GM13976 (cell line): ENCODE data around the gene ZBTB47.

Experiments
- DNase-seq: peaks from one replicate; pipeline ENCODE4 v3.0.0; 2012; ENCODE audit warnings: low spot score
- CTCF ChIP-seq: IDR thresholded peaks from 2 replicates; pipeline ENCODE4 v1.5.1; 2012; ENCODE audit warnings: borderline replicate concordance, mild to moderate bottlenecking; ENCODE audit not compliant: insufficient read depth; ENCODE audit errors: extremely low read depth, missing control alignments, control extremely low read depth
- in situ Hi-C: fragments of 300-500 bp; cut with MboI; formaldehyde crosslinking; loops from one replicate; pipeline ENCODE4 v1.12.0; 2022; ENCODE audit warnings: low sequenced_read_pairs, mixed read lengths, inconsistent platforms; ENCODE audit not compliant: unreplicated experiment

ZBTB47 gene

GRCh38 chr3:42705962-42706585 is 52.6 kb downstream of the ZBTB47 start:
- in situ Hi-C loops = no loop called here
- DNase-seq = no peak
- no peak for TF ChIP-seq CTCF

GRCh38 chr3:42706721-42707619 is 53.5 kb downstream of the ZBTB47 start:
- in situ Hi-C loops = no loop called here
- no peak for TF ChIP-seq CTCF
- DNase-seq = no peak

DNA sequence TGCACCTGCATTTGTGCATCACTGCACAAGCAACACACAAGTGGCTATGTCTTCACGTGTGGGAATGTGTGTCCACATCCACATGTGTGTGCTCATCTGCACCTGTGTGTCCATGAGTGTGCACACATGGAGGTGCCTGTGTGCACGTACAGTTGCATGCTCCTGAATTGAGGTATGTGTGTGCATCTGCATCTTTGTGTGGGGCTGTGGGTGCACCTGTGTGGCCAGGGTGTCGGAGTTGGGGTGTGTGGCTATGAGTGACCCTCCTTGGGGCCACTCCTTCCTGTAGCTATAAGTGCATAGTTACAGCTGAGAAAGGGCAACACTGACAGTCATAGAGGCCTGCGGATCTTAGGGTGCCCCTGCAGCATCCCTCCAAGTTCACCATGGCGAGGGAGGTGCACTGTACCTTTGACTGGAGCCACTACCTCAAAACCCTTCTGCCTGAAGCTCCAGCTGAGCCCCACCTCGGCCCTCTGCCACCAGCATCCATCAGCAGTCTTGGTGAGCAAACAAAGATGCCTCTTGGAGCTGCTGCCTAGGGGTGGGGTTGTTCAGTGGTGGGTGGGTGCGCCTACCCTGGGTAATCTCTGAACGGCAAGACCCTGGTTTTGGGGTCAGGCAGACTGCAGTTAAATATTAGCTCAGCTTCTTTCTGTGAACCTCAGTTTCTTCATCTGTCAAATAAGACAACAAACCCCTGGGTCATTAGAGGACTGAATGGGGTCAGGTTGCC is 54.3 kb downstream of the ZBTB47 start:
- TF ChIP-seq CTCF = no peak
- in situ Hi-C loops = no loop called here
- no peak for DNase-seq

DNA sequence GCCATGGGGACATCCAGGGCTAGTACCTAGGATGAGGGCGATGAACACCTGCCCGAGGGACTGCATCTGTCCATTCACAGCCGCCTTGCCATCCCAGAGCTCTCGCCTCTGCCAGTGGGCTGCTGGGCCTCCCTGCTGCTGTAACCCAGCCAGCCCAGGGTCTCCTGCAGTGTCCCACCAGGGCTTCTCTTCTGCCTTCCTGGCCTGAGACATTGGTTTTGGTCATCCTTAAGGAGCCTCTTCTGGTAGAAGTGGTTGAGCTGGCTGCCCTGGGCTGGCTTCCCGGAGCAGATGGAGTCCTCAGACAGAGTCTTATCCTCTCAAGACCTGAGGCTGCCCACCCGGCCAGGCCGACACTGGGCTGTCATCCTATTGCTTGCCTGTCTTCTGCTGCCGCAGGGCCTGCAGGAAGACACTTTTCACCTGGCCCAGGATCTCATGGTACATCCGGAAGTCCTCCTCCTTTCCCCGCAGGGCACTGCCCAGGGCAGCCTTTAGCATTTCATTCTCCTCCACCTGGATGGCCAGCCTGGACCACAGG is 55.2 kb downstream of the ZBTB47 start:
- no peak for DNase-seq
- no peak for TF ChIP-seq CTCF
- in situ Hi-C loops = no loop called here

DNA sequence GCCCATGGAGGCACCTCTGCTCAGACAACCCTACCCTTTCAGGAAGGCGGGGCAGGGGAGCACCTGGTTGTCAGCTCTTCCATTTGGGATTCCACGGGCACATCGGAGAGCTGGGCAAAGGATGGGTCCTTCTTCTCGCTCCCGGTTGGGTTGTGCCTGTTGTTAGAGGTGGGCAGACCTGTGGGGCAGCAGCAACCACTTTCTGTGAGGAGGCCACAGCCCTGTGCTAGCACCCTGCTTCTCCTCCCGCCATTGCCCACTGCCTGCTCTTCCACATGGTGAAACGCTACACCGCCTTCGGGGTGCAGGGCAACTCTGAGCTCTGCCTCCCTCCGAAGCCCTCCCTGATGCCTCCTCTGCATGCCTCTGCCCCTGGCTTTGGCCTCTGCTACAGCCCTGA is 56.1 kb downstream of the ZBTB47 start:
- TF ChIP-seq CTCF = no peak
- DNase-seq = no peak
- in situ Hi-C loops = no loop called here

GRCh38 chr3:42710323-42711021 is 57.0 kb downstream of the ZBTB47 start:
- TF ChIP-seq CTCF = no peak
- no peak for DNase-seq
- in situ Hi-C loops = no loop called here
